Measurements from ENCODE around the gene LZTS2.

LZTS2 gene

GRCh38 chr10:101000127-101000914 is 713 bp downstream of the LZTS2 start:
- peak; percentile 49 for DNase-seq

- DNase-seq = peak; percentile 90
Observed at GRCh38 chr10:101000915-101001658, 1.5 kb downstream of the LZTS2 start.

GRCh38 chr10:101001659-101002035 is 2.0 kb downstream of the LZTS2 start:
- no peak for DNase-seq

- no peak for DNase-seq
Observed at GRCh38 chr10:101002456-101002855, 2.8 kb downstream of the LZTS2 start.

- DNase-seq = no peak
Observed at GRCh38 chr10:101003639-101004206, 4.1 kb downstream of the LZTS2 start.

- no peak for DNase-seq
Observed at GRCh38 chr10:101005361-101005760, 5.8 kb downstream of the LZTS2 start.

GRCh38 chr10:101005869-101006567 is 6.4 kb downstream of the LZTS2 start:
- DNase-seq = no peak

- DNase-seq = peak; percentile 28
Observed at GRCh38 chr10:101006593-101007098, 7.0 kb downstream of the LZTS2 start.

- peak; percentile 49 for DNase-seq
Observed at GRCh38 chr10:101007099-101007711, 7.6 kb downstream of the LZTS2 start.

GRCh38 chr10:101007915-101008822 is 8.6 kb downstream of the LZTS2 start:
- no peak for DNase-seq

GRCh38 chr10:101008823-101009423 is 9.3 kb downstream of the LZTS2 start:
- DNase-seq = no peak

- no peak for DNase-seq
Observed at GRCh38 chr10:101010329-101010728, 10.7 kb downstream of the LZTS2 start.

- no peak for DNase-seq
Observed at GRCh38 chr10:101011517-101012423, 12.2 kb downstream of the LZTS2 start.

- peak; percentile 95 for DNase-seq
Observed at GRCh38 chr10:101012525-101013364, 13.1 kb downstream of the LZTS2 start.

- DNase-seq = no peak
Observed at GRCh38 chr10:101013365-101013825, 13.8 kb downstream of the LZTS2 start.

- peak; percentile 56 for DNase-seq
Observed at GRCh38 chr10:101014230-101014884, 14.7 kb downstream of the LZTS2 start.

GRCh38 chr10:101014966-101015581 is 15.5 kb downstream of the LZTS2 start:
- DNase-seq = peak; percentile 96

GRCh38 chr10:101015582-101015973 is 16.0 kb downstream of the LZTS2 start:
- DNase-seq = no peak

Data from HCEC 1CT (cell line).